ENCODE measurements around the gene ADAMTSL5. TPM values are rescaled to one million over a fixed set of nuclear protein-coding genes. Genes with fewer than 3 reads are reported as not detected.

ADAMTSL5 gene
- total and polyA plus RNA-seq, 9 of the 15 experiments (the other 6 are each of a cell fraction or from before 2014, with no cell fraction given) = 1.0 to 11.6 (median 4.1) TPM

- H3K9me3 ChIP-seq (replicated peaks; ENCODE audit: control insufficient read depth, insufficient read depth, low read depth, low read length) = peaks cover 3% of the 10 kb centered on the region
- H3K4me3 ChIP-seq = no peak overlapping the region; the same call in 1 of the 2 replicates
- POLR2A ChIA-PET = interaction anchor here (1.0 kb wide), 3 partner anchors 9 to 35 kb away, joined by 3 to 4 read pairs (median 3); no protein-coding TSS in a partner anchor
- no peaks in the 10 kb centered on the region for H3K9me1 ChIP-seq (ENCODE audit: control insufficient read depth, insufficient read depth, low read length)
- H3K27me3 ChIP-seq (ENCODE audit: control insufficient read depth in 2 of 2, insufficient read depth in 2 of 2, low read length in 2 of 2) = no peaks in the 10 kb centered on the region
- no TSS peak for BruUV-seq (replicated peaks)
- no peak for DNase-seq (ENCODE audit: extremely low read depth in 1 of 4, low spot score in 3 of 4)
- H3K79me2 ChIP-seq (ENCODE audit: control insufficient read depth, insufficient read depth, low read length) = peaks cover 11% of the 10 kb centered on the region; the same call in 2 of the 3 replicates
- H3K27ac ChIP-seq (ENCODE audit: extremely low read depth, low read depth, low read length) = no peak overlapping the region
- H4K20me1 ChIP-seq (replicated peaks; ENCODE audit: control insufficient read depth, insufficient read depth, low read length) = no peaks in the 10 kb centered on the region
- H3K9ac ChIP-seq (ENCODE audit: insufficient read depth in 1 of 2, low read depth in 2 of 2, low read length in 2 of 2) = peak overlapping the region in 1 of 2 experiments; percentile 96; a peak in 2 of 4 replicates
- ATAC-seq = no peak
- FAIRE-seq = no peak
- H3K4me2 ChIP-seq (ENCODE audit: insufficient read depth, low read length) = peak overlapping the region; percentile 97; the same call in 1 of the 2 replicates
- in situ Hi-C loops (cut with MboI) (no loop called here), intact Hi-C loops (cut with micrococcal nuclease) (loop anchor here (2.0 to 5.0 kb wide), 2 partner anchors 33 to 54 kb away; partner anchors contain the start of gene C19orf25)
- H2AFZ ChIP-seq (ENCODE audit: low read depth, low read length) = no peak overlapping the region
- H3K4me1 ChIP-seq (replicated peaks in 1 of 2; ENCODE audit: control insufficient read depth in 2 of 2, insufficient read depth in 2 of 2, low read length in 2 of 2) = peaks cover 12 to 65% of the 10 kb centered on the region in 2 experiments
- CTCF ChIA-PET (ENCODE audit: low intra/inter-chr PET ratio) = no interaction called here
- H3K36me3 ChIP-seq (ENCODE audit: control insufficient read depth, insufficient read depth, low read length) = peaks cover 4% of the 10 kb centered on the region; the same call in 1 of the 3 replicates
- 76% methylated on average over 17 of the region's 22 CpGs for WGBS (ENCODE audit: insufficient coverage, low coverage, missing lambda C conversion rate)
- TF ChIP-seq ZNF668 (CRISPR knock-in tag; IDR thresholded peaks at IDR 0.05) (no peak), MBD2 (IDR thresholded peaks at IDR 0.05; ENCODE audit: borderline replicate concordance, low read depth) (no peak), WHSC1 (IDR thresholded peaks at IDR 0.05; ENCODE audit: low read length) (no peak), CTBP1 (IDR thresholded peaks at IDR 0.05; ENCODE audit: borderline replicate concordance) (no peak), VEZF1 (CRISPR knock-in tag; IDR thresholded peaks at IDR 0.05) (0 out of 2 replicates have a peak, but pooled peaks have one; percentile 11), PML (IDR thresholded peaks at IDR 0.05; ENCODE audit: low read length) (no peak), NKRF (IDR thresholded peaks at IDR 0.05; ENCODE audit: borderline replicate concordance) (no peak), OTX1 (CRISPR knock-in tag; IDR thresholded peaks at IDR 0.05) (no peak), PHF20 (IDR thresholded peaks at IDR 0.05; ENCODE audit: partially characterized antibody) (no peak), ZKSCAN8 (CRISPR knock-in tag; IDR thresholded peaks at IDR 0.05) (peak; percentile 87), ZNF830 (CRISPR knock-in tag; IDR thresholded peaks at IDR 0.05) (no peak), MAX (CRISPR knock-in tag; IDR thresholded peaks at IDR 0.05) (no peak), FIP1L1 (IDR thresholded peaks at IDR 0.05; ENCODE audit: low read depth, low read length, poor library complexity, severe bottlenecking) (no peak)
- TF ChIP-seq, protein P1, sequence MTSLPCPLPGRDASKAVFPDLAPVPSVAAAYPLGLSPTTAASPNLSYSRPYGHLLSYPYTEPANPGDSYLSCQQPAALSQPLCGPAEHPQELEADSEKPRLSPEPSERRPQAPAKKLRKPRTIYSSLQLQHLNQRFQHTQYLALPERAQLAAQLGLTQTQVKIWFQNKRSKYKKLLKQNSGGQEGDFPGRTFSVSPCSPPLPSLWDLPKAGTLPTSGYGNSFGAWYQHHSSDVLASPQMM (CRISPR knock-in tag; IDR thresholded peaks at IDR 0.05) = no peak
- TF ChIP-seq, protein P2, sequence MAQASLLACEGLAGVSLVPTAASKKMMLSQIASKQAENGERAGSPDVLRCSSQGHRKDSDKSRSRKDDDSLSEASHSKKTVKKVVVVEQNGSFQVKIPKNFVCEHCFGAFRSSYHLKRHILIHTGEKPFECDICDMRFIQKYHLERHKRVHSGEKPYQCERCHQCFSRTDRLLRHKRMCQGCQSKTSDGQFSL (CRISPR knock-in tag; IDR thresholded peaks at IDR 0.05) = peak; percentile 19; the same call in 1 of the 2 replicates
- TF ChIP-seq, protein P2 (tag; IDR thresholded peaks at IDR 0.05) = no peak
Observed at GRCh38 chr19:1511318-1512317, 1.2 kb downstream of the ADAMTSL5 start.
